ENCODE results near the gene MYO9A. TPM values are rescaled to one million over a fixed set of nuclear protein-coding genes. Genes with fewer than 3 reads are reported as not detected.

MYO9A gene
- total RNA-seq, 1 donor from 2014 or later, result 79.5 TPM

DNA sequence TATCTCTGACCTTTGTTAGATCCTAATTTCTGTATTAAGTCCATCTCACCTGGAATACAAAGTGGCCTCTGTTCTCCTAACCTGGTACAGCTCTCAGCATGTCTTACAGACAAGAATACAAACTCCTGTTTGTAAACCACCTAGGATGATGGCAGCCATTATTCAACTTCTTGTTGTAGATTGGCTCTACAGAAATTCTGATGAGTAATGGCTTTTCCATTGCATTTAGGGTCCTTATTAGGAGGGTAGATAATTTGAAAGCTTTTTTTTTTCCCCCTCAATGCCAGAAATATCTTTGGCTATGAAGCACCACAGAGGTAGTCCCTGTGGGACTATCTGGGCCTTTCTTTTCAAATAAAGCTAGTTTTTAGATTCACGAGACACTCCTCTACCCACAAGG is 297.8 kb downstream of the MYO9A start:
- peaks cover 28% of the 10 kb centered on the region for H3K9me3 Mint-ChIP-seq
- H3K4me1 Mint-ChIP-seq, result peaks cover 12% of the 10 kb centered on the region
- no peak overlapping the region for H3K27ac Mint-ChIP-seq
- H3K36me3 Mint-ChIP-seq, result peaks cover 58% of the 10 kb centered on the region
- TF ChIP-seq, protein P1, sequence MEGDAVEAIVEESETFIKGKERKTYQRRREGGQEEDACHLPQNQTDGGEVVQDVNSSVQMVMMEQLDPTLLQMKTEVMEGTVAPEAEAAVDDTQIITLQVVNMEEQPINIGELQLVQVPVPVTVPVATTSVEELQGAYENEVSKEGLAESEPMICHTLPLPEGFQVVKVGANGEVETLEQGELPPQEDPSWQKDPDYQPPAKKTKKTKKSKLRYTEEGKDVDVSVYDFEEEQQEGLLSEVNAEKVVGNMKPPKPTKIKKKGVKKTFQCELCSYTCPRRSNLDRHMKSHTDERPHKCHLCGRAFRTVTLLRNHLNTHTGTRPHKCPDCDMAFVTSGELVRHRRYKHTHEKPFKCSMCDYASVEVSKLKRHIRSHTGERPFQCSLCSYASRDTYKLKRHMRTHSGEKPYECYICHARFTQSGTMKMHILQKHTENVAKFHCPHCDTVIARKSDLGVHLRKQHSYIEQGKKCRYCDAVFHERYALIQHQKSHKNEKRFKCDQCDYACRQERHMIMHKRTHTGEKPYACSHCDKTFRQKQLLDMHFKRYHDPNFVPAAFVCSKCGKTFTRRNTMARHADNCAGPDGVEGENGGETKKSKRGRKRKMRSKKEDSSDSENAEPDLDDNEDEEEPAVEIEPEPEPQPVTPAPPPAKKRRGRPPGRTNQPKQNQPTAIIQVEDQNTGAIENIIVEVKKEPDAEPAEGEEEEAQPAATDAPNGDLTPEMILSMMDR (IDR thresholded peaks at IDR 0.05; ENCODE audit: unreplicated experiment), result no peak
- no peak for DNase-seq (ENCODE audit: low spot score in 2 of 2, unreplicated experiment in 2 of 2)
- no peak overlapping the region for H3K4me3 Mint-ChIP-seq
- H3K27me3 Mint-ChIP-seq (ENCODE audit: low read depth), result no peaks in the 10 kb centered on the region

DNA sequence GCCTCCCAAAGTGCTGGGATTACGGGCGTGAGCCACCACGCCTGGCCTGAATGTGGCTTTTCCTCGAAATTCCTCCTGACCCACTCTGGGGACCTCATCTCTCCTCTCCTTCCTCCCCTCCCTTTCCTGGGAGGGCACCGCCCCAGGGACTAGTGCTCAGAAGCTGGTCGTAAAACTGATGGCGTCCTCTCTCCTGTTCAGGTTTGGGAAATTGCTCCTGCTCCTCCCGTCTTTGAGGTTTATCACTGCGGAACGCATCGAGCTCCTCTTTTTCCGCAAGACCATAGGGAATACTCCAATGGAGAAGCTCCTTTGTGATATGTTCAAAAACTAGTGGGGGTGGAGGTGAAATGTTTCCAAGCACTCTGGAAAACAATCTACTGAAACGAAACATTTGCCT is 300.6 kb downstream of the MYO9A start:
- Mint-ChIP-seq H3K27me3 (ENCODE audit: low read depth) (no peaks in the 10 kb centered on the region), H3K4me1 (no peaks in the 10 kb centered on the region), H3K27ac (no peak overlapping the region), H3K36me3 (peaks cover 38% of the 10 kb centered on the region), H3K9me3 (peaks cover 23% of the 10 kb centered on the region), H3K4me3 (no peak overlapping the region)
- DNase-seq (ENCODE audit: low spot score in 2 of 2, unreplicated experiment in 2 of 2), result no peak
- TF ChIP-seq, protein P1 (IDR thresholded peaks at IDR 0.05; ENCODE audit: unreplicated experiment), result no peak

DNA sequence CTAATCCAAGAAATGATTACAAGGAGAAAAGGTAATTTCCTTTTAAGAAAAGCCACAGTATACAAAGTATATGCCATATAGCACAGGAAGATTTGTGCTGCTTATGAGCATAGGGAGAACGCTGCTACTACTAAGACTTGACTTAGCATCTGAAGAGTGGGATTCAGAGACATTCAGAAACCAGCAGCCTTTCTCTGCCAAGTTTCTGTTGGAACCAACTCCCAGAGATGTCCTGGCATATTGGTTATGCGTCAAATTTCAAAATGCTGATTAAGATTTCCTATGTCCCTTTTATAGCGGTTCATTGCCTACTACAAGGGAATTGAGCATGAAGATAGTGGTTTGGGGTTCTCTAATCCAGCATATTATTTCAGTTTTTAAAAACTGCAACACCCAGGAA is 302.6 kb downstream of the MYO9A start:
- no peak overlapping the region for H3K4me3 Mint-ChIP-seq
- H3K27ac Mint-ChIP-seq, result no peak overlapping the region
- no peaks in the 10 kb centered on the region for H3K27me3 Mint-ChIP-seq (ENCODE audit: low read depth)
- peaks cover 21% of the 10 kb centered on the region for H3K36me3 Mint-ChIP-seq
- H3K4me1 Mint-ChIP-seq, result peaks cover 1% of the 10 kb centered on the region
- TF ChIP-seq, protein P1 (IDR thresholded peaks at IDR 0.05; ENCODE audit: unreplicated experiment), result no peak
- H3K9me3 Mint-ChIP-seq, result peaks cover 12% of the 10 kb centered on the region
- DNase-seq (ENCODE audit: low spot score in 2 of 2, unreplicated experiment in 2 of 2), result no peak

DNA sequence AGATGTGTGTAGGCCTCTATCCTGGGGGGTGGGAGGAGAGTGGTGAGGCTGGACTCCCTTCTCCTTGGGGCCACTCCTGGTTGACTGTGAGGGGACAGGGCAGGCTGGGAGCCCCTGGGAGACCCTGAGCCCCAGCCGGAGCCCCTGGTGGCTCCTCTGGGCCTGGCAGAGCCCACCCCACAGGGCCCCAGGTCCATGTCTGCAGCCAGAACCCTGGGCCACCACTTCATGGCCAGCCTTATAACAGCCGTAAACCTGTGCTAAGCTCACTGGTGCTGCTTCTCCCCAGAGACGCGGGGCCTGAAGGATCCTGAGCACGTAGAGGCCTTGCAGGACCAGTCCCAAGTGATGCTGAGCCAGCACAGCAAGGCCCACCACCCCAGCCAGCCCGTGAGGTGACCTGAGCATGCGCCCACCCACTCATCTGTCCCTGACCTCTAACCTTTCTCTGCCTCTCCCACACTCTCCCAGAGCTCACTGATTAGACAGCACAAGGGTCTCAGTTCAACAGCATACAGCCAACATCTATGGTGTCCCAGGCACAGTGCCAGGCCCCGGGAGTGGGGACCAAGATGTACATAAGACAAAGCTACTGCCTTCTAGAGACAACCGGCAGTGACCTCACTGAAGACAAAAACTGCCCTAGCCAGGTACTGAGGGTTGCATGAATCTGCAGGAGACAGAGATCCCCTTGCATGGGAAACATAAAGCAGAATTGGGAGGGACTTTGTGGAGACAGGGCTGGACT is 304.1 kb downstream of the MYO9A start:
- TF ChIP-seq, protein P1 (IDR thresholded peaks at IDR 0.05; ENCODE audit: unreplicated experiment), result no peak
- Mint-ChIP-seq H3K27me3 (ENCODE audit: low read depth) (no peaks in the 10 kb centered on the region), H3K27ac (no peak overlapping the region), H3K4me3 (no peak overlapping the region), H3K36me3 (peaks cover 14% of the 10 kb centered on the region), H3K9me3 (peaks cover 8% of the 10 kb centered on the region), H3K4me1 (peaks cover 1% of the 10 kb centered on the region)
- DNase-seq (ENCODE audit: low spot score in 2 of 2, unreplicated experiment in 2 of 2), result no peak

DNA sequence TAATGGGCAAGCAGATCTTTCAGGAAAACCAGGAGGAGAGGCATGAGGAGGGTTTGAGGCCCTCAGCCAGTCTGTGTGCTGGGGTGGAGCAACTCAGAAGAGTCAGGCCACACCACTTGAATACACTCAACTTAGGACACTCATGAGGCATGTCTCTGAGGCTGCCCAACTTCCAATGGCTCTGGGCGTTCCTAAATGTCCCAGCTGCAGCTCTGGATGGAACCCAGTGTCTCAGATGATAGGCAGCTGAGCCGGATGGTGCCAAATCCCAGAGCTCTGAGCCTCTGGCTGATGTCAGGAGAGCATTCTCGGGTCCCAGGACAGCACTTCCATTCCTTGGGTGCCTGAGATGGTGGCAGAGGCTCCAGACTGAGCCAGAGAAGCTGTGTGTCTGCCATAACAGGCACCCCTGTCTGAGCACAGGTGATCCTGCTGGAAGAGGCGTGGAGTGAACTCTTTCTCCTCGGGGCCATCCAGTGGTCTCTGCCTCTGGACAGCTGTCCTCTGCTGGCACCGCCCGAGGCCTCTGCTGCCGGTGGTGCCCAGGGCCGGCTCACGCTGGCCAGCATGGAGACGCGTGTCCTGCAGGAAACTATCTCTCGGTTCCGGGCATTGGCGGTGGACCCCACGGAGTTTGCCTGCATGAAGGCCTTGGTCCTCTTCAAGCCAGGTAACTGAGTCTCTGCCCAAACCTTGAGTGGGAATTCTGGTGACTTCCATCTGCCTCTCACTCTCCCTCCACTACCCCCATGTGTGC is 304.8 kb downstream of the MYO9A start:
- TF ChIP-seq, protein P1 (IDR thresholded peaks at IDR 0.05; ENCODE audit: unreplicated experiment), result no peak
- Mint-ChIP-seq H3K27me3 (ENCODE audit: low read depth) (no peaks in the 10 kb centered on the region), H3K9me3 (peaks cover 4% of the 10 kb centered on the region), H3K4me3 (no peak overlapping the region), H3K4me1 (peaks cover 5% of the 10 kb centered on the region), H3K36me3 (peaks cover 8% of the 10 kb centered on the region), H3K27ac (no peak overlapping the region)
- no peak for DNase-seq (ENCODE audit: low spot score in 2 of 2, unreplicated experiment in 2 of 2)

All from mesothelial cell of epicardium (in vitro differentiated cells).